NCI-H526 (cell line): ENCODE results near the gene ZFYVE27.

Experiments used
- DNase-seq, 2 experiments: peaks; one replicate each; lab custom pipeline; 2025; lab: John Stamatoyannopoulos, UW

ZFYVE27 gene

DNA sequence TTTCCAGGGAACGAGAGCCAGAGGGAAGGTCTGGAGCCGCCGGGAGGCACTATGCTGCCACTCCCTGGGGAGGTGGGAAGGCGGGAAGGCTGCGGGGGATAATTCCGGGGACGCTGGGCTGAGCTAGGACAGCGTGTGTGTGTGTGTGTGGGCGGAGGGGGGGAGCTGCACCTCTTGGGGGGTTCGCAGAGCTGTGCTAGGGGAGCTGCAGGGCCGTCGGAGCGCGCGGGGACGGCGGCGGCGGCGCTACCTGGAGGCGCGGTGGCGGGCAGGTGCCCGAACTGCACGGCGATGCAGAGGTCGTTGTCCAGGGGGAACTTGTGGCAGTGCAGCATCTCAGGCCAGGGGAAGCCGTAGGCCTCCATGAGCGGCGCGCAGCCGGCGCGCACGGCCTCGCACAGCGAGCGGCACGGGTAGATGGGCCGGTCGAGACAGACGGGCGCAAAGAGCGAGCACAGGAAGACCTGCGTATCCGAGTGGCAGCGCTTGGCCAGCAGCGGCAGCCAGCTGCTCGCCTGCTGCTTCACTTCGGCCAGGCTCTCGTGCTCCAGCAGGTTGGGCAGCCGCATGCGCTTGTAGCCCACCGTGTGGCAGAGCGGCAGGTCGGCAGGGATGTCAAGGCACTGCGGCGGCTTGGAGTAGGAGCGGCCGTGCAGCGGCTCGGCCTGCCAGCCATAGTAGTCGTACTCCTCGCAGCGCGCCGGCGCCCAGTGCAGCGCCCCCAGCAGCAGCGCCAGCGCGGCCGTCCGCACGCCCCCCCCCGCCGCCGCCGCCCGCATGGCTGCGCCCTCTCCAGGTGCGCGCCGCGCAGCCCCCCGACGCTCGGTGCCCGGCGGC, 34.3 kb downstream of the ZFYVE27 start:
- peak in 1 of 2 experiments; percentile 57 for DNase-seq

DNA sequence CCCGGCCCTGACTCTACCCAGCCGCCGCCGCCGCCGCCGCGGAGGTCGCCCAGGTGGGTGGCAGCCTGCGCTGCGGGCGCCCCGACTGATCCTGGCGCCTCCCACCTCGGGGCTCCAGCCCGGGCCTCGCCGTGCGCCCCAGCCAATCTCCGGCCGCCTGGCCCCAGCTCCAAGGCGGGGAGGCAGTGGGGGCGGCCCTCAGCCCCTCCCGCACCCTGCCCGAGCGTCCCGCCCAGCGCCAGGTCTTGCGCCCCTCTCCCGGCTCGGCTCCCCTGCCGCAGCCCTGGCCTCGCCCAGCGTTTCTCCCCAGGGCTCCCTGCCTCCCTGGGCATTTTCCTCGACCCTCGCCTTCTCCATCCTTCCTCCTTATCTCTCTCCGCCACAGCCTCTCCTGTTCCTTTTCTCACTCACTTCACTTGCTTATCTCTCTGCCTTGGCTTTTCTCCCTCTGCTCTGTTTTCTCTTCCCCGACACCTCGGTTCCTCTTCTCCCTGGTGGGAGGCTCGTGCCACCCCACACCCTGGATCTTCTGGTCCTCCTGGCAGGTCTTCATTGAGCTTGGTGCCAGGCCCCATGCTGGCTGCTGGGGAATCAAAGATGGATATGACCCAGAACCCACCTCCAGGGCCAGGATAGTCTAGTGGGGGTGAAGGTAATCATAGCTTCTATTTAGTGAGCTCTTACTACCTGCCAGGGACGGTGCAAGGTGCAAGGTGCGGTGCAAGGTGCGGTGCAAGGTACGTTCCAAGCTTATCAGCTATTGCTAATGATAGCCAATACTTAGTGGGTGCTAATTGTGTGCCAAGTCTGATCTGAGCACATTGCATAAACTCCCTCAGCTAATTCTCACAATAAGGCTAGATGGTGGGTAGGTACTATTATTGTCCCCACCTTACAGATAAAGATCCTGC, 35.2 kb downstream of the ZFYVE27 start, which contains the start of gene SFRP5:
Gene SFRP5 (minus strand): TSS at position 87 of the 911 bp plus-strand sequence. CDS start 166 bp downstream, outside the sequence.
- peak in 1 of 2 experiments; percentile 22 for DNase-seq

DNA sequence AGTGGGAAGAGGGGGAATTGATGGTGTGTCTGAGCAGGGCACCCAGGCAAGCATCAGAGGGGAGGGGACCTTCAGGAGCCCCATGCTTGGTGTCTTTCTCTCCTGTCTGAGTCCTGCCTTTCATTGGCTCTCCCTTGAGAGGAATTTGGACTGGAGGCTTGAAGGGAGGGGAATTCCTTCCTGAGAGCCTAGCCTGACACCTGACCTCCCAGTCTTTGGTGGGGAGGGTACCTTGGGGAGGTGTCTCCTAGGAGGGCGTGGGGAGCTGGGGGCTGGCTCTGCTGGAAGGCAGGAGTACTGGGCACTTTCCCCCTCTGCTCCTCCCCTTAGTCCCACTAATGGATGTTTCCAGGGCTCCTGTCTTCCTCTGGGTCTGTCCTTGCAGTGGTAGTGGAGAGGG, 36.2 kb downstream of the ZFYVE27 start:
- no peak for DNase-seq

DNA sequence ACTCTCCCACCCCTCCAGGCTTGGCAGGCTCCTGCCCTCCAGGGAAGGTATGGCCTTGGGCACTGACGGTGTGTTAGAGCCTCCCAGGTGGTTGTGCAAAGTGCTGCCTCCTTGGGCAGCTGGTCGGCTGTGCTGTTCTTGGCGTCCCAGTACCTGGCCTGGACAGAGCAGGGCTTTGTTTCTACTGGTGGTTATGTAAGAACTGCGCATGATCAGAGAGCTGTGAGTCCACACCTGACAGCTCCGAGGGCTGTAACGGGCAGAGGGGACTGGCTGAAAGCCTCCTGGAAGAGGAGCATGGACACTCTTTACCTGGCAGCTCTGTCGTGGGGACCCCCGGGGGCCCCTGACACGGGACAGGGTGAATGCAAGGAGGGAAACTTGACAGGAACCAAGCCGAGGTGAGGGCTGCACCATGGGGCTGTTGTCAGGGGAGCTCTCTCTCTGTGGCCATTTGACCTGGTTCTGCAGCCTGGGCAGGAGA, 37.9 kb downstream of the ZFYVE27 start:
- DNase-seq: peak; percentile 25 to 63

DNA sequence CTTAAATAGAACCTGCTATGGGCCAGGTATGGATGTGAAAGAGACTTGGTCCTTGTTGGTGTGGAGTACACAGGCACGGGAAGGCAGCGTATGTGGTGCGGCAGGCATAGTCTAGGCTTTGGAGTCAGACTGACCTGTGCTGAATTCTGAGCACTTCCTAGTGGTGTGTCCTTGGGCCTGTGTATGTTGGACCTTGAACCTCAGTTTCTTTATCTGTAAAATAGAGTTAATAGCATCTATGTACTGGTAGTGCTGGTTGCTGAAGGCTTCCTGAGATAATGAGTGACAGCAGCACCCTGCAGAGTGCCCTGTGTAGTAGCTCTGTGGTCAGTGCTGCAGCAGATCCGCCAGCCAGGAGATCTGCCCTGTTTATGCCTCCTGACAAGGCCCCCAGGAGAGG, 40.2 kb downstream of the ZFYVE27 start:
- no peak for DNase-seq

DNA sequence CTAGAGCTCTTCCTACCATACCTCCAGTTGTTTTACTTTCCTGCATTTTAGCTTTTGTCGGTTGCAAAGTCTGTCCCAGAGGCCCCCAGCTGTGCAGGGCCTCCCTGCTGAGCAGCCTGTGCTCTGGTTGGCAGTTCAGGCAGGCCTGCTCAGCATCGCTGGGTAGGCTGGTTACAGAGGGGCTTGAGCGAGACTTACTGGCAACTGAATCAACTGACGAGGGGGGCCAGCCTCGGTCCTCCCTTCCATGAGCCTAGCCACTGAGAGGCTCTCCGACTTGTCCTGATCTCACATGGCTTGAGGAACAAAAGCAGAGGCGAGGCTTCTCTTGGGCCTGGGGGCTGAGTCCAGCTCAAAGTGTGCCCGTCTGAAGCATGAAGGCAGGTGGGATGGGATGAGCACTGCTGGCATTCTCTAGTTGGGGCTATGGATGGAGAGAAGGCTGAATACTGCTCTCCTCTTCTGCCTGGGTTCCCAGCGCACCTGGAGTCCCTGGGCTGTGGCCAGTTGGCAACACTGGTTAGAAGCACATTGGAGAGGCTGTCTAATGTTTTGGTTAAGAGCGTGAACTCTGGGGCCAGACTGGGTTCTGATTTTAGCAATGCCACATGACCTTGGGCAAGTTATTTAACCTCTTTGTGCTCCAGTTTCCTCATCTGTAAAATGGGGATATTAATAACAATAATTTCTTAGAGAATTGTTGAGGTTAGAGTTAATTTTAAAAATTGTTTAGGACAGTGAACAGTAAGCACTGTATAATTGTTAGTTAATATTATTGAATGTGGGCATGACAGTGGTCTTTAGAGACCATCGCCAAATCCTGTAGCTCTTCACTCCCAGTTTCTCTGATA, 41.7 kb downstream of the ZFYVE27 start:
- DNase-seq: no peak

DNA sequence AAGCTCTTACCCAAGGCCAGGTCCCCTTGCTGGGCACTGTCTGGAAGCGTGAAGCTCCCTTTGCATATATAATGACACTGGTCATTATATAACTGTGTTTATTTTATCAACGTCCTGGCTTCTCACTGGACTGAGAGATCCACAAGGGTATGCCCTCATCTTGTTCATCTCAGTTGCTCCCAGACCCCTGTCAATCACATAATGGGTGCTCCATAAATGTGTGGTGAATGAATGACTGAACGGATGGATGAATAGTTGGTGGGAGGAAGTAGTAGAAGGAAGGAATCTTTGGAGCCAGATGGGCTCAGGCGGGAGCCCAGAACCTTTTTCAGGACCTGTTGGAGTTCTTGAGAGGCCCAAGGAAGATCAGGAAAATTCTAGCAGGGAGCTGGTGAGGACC, 42.6 kb downstream of the ZFYVE27 start:
- DNase-seq: no peak

DNA sequence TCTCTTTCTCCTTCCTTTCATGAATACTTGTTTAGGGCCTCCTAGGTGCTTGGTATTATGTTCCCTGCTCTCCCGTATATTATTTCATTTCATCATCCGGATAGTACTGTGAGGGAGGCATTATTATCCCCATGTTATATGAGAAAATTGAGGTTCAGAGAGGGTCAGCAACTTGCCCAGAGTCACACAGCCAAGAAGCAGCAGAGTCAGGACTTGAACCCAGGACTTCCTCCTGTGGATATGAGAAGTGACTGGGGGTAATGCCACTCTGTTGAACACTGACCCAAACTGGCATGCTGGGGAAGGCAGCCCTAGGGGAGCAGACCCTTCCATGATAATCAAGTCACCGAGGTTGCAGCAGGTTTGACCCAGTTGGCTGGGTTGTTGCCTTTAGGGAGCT, 43.0 kb downstream of the ZFYVE27 start:
- DNase-seq: no peak

DNA sequence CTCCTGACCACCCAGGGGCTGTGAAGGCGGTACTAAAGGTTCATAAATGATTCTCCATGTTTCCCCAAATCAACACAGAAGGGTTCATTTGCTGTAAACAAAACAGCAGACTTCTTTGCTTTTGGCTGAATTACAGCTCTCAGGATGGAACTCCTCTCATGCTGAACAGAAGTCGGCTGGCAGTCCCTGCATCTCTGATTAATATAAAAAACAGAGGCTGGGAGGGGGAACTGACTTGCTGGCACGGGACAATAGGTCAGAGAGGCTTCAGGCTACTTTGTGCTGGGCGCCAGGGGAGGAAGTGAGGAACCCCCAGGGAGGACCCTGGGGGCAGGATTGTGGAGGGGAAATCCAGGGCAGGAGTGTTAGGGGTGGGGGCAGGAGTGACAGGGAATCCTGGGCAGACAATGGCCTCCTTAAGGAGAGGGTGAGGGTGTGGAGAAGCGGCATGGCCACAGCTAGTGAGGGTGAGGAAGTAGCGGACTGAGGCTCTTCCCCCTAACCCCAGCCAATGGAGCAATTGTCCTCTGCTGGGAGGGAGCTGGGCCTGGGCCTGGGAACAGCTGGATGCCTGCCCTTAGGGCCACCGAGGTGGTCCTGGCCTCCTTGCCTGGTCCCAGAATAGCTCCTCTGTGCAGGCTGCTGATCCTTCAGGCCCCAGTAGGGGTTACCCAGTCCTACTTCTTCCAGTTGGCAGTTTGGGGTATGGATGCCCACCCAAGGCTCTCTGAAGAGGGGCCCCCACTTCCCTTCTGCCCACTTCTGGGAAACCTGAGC, 44.1 kb downstream of the ZFYVE27 start:
- DNase-seq: no peak

DNA sequence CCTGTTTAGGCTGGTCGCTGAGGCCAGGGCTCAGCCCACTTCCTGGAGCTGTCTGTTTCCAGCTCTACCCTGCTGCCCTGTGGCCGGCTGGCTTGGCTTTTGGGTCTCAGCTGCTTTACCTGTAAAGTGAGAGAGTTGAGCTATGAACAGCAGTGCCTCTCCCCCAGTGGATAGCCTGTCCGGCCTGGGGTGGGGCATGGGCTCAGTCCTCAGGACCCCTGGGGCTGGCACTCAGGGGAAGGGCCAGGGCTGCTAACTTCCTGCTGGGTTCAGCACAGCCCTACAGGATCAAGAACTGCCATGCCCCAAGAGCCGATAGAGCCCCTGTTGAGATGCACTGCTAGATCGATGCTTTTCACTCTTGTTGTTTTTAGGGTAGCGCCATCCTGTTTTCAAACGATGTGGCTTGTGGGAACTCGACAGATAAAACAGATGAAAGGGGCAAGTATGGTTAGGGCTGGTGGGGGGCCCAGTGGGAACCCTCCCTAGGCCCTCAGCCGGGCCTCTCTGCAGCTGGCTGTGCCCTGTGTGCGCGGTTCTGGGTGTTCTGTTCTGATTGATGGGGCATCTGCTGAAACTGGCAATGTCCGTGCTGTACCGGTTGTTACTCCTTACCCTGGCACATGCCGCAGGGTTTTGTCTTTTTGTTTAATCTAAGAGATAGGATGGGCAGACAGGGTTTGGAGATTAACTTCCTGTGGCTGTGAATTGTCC, 44.8 kb downstream of the ZFYVE27 start:
- DNase-seq: no peak

DNA sequence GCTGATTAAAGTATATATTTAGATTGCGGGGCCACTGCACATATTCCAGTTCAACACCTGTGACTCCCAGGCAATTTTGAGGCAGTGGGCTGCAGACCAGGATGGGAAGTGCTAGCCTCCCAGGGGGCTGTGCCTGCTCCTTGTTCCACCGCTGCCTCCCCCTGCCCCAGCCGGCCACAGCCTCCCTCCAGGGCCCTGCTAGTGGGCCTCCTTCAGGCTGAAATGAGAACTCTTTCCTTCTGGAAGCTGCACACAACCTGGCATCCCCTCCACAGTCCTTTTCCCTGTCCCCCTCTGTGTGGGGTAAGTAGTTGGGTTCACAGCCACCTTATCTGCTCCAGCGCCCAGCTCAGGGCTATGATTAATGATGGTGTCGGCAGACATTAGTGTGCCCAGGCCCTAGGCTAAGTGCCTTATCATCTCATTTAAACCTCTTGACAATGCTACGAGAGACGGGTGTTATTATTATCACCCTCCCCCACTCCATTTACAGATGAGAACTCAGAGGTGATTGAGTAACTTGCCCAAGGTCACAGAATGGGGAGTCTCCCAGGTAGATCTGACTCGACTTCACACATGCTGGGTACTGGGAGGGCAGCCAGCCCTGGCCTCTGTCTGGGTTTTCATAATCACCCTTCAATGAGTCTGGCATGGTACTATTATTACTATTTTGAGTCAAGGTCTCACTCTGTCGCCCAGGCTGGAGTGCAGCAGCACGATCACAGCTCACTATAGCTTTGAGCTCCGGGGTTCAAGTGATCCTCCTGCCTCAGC, 45.7 kb downstream of the ZFYVE27 start:
- no peak for DNase-seq

DNA sequence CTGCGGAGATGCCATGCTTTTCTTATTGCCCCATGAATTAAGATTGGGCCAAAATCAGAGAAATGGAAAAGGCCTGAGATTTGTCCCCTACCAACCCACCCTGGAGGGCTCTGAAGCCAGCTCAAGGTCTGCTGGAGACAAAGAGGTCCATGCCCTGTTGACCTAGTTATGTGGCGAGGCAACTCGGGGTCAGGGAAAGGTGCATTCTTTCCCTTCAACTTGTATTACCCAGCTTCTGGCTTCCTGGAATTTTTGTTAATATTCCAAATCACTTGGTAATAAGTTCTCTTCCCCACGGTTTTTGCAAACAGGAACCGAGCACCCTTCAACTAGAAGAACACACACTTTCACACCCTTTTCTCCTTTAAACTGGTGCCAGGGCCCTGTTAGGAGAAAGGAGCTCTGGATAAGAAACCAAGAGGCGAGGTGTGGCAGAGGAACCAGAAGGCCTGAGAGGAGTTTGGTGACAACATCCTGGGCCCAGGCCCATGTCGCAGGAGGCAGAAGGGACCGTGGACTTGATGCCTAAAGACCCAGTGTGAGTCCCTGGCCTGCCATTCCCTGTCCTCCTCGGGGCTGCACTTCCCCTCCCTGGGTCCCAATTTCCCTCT, 47.4 kb downstream of the ZFYVE27 start:
- DNase-seq: no peak

DNA sequence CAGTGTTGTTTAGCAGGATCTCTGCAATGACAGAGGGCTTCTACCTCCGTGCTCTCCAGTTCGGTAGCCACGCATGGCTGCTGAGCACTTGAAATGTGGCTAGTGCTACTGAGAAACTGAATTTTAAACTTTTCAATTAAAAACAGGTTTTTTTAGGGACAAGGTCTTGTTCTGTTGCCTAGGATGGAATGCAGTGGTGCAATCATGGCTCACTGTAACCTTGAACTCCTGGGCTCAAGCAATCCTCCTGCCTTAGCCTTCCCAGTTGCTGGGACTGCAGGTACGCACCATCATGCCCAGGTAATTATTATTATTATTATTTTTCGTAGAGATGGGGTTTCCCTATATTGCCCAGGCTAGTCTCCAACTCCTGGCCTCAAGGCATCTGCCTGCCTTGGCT, 48.3 kb downstream of the ZFYVE27 start:
- DNase-seq: no peak

DNA sequence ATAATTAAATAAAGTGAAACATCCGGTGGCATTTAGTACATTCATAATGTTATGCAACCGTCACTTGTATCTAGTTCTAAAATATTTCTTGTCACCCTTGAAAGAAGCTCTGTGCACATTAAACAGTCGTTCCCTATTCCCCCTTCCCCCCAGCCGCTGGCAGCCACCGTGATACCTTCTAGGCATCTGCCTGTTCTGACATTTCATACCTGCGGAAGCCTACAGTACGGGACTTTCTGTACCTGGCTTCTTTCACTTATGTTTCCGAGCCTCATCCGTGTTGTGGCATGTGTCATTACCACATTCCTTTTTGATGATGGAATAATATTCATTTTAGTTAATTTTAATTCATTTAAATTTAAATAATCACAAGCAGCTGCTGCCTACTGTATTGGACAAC, 48.8 kb downstream of the ZFYVE27 start:
- no peak for DNase-seq

DNA sequence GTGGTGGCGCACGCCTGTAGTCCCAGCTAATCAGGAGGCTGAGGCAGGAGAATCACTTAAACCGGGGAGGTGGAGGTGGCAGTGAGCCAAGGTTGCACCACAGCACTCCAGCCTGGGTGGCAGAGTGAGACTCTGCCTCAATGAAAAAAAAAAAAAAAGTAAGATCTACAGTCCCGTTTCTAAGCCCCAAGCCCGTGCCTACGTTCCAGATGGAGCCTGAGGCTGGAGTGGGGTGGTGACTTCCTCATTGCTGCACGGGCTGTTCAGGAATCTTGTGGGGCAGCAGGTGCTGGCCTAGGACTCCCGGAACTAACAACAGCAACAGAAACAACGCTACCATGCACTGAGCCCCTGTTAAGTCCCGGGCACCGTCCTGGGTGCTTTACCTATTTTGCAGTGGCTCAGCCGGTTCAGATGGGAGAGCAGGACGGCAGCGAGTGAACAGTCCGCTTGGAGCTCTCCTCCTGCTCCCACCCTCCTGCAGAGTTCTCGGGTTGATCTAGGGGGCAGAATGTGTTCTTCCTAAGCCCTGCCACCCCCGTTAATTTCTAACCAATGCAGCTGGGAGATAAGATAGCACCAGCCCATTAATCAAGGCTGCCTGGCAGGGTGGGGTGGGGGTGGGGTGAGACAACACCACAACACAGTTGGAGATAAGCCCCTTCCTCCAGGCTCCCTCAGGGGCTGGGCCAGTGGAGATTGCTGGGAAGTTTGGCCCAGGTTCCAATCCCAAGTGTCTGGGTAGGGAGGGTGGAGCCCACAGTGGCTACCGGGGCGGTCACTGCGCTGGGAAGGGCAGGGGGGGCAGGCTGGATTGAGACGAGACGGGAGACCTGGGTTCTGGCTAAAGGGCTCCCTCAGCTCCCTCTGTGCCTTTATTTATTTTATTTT, 51.9 kb downstream of the ZFYVE27 start:
- peak in 1 of 2 experiments; percentile 32 for DNase-seq

DNA sequence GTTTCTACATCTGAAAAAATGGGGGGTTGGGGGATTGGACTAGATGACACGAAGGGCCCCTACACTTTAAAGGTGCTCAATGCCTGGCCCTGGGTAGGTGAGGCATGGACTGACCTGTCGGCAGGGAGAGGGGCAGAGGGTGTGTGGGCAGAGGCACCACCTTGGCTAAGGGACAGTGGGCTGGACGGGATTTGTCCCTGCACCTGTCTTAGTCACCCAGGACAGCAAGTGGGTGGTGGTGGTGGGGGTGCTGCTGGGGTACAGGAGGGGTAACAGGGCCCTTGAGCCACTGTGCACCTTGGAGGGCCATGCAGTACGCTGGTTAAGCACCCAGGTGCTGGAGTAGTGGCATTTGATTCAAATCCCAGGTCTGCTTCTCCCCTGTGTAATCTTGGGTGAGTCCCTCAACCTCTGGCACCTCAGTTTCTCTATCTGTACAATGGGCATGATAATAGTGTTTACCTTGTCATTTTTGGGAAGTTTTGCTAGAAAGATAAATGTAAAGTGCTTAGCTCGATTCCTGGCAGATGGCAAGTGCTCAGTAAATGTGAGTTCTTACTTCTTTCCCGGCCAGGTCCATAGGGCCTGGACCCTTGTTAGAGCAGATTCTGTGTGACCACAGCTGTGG, 53.0 kb downstream of the ZFYVE27 start:
- no peak for DNase-seq
